ENCODE data around the gene EXOSC5.
"Not testable (repeated sequence)": the region's sequence is repeated elsewhere in the genome, so short reads cannot be mapped to it uniquely, and the experiment has no call there.

The EXOSC5 gene

DNA sequence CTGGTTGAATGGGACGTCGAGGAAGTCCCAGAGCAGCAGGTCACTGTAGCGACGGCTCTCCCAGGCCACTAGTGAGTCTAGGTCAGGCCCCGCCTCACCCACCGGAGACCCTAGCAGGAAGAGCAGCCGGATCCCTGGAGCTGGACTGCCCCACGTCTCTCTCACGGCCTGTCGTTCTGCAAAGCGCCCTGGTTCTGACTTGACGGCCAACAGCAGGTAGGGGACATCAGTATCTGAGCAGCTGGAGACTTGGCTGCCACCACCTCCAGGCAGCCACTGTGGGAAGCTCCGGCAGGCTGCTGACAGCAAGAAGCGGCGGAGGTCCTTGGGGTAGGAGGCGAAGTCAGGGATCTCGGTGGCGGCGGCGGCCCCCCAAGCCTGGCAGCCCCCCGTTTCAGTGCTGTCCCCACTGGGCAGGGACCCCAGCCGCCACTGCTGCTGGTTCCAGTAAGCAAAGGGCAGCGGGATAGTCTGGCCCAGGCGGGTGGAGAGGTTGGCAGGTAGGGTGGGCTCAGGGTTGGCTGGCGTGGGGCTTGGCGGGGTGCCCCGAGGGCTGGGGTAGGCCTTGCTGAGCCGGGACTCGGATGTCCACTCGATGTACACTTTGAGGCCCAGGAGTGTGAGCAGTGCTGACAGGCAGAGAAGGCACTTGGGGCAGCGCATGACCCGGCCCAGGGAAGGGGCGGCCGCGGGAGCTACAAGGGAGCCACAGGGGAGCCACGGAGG is 29.1 kb upstream of the EXOSC5 start:
- DNase-seq (ENCODE audit: low spot score), result no peak

DNA sequence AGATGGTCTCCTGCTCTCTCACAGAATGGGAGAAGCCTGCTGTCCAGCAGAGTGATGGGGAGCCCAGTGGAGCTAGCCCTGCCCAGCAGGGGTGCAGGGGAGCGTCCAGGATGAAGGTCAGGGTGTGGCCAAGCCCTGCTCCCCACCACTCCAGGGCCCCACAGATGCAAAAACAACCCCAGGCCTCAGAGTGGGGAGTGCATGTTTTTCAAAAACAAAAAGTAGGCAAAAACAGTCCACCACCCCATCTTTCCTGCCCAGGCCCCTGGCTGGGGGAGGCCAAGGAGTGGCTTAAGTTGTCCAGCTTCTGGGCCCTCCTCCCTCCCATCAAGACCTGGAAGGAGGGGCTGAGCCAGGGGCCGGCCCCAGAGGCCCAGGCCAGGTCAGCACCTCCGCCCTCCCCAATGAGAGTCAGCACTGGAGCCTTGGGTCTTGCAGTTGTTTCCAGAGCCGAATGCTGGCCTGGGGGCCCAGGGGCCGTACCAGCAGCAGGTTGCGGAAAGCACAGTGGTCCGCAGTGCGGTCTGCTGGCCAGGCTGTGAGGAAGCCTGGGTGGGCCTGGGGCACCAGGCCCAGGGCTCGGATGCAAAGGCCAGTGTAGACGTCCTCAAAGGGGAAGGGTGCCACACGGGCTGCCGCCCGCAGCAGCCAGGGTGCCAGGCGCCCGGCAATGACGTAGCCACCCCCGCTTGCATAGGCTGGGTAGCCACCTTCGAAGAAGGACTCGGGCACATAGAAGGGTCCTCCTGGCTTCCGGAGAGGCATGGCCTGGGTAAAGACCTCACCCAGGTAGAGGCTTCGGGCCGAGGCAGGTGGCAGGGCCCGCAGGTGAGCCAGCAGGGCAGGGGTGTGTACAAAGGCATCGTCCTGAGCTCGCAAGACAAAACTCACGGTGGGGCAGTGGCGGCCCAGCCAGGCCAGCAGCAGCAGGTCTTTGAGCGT is 28.3 kb upstream of the EXOSC5 start:
- DNase-seq (ENCODE audit: low spot score), result no peak

DNA sequence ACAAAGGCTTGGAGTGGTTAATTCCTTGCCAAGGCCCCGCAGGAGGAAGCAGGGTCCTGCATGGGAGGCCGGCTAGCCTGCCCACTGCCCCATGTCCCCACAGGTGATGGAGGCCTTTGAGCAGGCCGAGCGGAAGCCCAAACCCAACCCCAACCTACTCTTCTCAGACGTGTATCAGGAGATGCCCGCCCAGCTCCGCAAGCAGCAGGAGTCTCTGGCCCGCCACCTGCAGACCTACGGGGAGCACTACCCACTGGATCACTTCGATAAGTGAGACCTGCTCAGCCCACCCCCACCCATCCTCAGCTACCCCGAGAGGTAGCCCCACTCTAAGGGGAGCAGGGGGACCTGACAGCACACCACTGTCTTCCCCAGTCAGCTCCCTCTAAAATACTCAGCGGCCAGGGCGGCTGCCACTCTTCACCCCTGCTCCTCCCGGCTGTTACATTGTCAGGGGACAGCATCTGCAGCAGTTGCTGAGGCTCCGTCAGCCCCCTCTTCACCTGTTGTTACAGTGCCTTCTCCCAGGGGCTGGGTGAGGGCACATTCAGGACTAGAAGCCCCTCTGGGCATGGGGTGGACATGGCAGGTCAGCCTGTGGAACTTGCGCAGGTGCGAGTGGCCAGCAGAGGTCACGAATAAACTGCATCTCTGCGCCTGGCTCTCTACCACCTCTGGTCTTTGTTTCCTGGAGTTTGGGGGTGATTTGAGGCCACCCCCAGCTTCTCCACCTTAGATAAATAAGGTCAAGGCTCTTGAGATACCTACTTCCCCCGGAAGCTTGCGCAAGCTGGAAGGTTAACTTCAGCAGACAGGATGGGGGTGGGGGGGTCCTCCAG is 27.4 kb upstream of the EXOSC5 start:
- DNase-seq (ENCODE audit: low spot score), result no peak

DNA sequence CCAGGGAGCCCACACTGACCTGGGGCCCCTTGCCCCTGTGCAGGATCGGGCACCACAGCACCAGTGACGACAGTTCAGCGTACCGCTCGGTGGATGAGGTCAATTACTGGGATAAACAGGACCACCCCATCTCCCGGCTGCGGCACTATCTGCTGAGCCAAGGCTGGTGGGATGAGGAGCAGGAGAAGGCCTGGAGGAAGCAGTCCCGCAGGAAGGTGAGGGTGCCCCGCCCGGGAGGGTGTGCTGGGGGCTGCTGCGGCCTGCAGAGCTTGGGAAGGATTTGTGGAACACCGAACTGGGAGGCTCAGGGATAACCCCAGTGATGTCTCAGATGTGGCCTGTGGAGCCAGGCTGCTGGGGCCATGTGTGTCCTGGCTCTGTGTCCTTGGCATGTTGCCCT is 25.8 kb upstream of the EXOSC5 start:
- no peak for DNase-seq (ENCODE audit: low spot score)

DNA sequence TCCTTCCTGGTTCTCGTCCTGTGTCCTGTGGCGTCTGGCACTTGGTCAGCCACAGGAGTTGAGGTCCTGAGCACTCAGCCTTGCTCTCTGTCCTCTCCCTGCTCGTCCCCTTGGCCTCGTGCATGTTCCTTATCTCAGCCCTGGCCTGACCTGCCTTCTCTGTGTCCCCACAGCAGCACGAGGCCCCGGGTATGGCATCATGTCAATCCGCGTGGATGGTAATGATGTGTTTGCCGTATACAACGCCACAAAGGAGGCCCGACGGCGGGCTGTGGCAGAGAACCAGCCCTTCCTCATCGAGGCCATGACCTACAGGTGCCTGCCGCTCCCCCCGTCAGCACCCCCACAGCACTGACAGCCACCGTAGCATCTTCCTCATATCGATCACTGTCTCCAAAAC is 25.3 kb upstream of the EXOSC5 start:
- DNase-seq (ENCODE audit: low spot score), result no peak

DNA sequence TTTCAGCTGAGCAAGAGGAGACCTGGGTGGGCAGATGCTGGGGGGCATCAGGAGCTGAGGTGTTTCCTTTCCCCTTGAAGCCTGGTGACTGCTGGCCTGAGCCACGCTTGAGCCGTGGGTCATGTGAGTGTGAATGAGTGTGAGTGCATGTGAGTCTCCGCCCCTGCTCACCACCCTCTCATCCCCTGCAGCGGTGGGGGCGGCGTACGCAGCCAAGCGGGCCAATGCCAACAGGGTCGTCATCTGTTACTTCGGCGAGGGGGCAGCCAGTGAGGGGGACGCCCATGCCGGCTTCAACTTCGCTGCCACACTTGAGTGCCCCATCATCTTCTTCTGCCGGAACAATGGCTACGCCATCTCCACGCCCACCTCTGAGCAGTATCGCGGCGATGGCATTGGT is 24.8 kb upstream of the EXOSC5 start:
- no peak for DNase-seq (ENCODE audit: low spot score)

DNA sequence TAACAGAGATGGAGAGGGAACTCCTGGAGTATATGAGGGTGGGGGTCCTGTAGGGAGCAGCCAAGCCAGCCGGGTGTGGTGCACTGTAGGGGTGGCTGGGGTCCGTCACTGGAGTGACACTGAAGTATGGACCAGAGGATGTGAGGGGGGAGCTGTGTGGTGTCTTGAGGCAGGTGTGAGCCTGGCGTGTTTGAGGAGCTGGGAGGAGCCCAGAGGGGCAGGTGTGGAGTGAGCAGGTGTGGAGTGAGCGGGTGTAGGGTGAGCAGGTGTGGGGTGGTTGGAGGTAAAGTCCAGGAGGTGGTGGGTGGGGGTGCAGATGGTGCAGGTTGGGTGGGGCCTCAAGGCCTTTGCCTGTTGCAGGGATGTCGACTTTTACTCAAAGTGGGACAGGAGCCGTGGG is 24.2 kb upstream of the EXOSC5 start:
- DNase-seq (ENCODE audit: low spot score), result no peak

DNA sequence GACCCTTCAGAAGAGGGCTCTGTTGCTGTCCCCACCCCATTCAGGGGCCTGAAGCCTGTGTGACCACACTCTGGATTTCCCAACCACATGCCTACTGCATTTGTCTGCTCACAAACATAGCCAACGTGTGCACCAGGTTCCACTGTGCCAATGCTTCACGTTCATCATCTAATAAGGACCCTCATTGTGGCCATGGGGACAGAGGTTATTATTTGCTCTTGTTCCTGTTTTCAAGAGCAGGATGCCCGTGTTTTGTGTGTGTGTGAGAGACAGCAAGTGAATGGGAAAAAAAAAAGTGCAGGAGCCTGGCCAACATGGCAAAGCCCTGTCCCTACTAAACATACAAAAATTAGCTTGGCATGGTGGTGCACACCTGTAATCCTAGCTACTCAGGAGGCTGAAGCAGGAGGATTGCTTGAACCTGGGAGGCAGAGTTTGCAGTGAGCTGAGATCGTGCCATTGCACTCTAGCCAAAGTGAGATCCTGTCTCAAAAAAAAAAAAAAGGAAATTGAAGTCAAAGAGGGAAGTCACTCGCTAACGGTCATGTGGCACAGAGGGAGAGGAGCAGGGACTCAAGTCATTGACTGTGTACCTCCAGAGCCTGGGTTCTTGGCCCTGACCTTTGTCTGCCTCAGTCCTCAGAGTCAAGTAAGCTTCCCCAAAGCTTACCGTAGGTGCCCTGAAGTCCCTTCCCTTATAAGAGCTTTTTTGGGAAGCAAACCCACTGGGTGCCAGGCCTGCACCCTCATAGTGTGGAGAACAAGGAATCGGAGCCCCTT is 23.1 kb upstream of the EXOSC5 start:
- DNase-seq (ENCODE audit: low spot score), result no peak

DNA sequence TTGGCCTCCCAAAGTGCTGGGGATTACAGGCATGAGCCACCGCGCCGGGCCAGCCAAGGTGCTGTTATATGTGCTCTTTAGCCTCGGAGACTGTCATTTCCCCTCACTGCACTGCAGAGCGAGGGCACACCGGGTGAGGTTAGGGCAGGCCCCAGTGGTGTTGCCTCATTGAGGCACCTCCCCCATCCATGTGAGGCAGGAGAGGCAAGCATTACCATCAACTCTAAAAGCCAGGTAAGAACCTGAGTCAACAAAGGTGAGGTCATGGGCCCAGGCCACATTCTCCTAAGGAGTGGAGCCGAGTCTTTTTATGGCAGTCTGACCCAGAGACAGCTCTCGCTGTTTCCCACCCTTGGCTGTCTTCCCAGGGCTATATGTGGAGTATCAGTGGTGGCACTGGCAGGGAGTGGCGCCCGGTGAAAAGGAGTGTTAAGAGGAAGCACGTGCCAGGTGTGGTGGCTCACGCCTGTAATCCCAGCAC is 19.1 kb upstream of the EXOSC5 start:
- DNase-seq (ENCODE audit: low spot score), result no peak

DNA sequence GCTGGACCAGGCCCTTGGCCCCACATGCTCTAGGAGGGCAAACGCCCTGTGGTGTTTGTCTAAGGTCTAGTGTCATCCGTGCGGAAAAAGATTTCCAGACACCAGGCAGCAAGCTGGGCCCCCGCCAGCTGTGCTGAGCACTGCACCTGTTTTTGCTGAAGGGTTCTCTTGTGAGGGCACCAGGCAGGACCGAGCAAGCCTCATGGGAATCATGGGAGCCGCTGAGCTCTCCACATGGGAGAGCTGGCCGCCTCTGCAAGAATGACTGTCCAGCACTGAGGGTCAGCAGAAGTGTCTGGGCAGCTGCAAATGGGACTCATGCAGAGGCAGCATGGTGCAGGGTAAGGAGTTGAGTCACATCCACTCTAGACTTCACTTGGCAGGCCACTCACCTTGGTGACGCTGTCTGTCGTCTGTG is 18.0 kb upstream of the EXOSC5 start:
- no peak for DNase-seq (ENCODE audit: low spot score)

DNA sequence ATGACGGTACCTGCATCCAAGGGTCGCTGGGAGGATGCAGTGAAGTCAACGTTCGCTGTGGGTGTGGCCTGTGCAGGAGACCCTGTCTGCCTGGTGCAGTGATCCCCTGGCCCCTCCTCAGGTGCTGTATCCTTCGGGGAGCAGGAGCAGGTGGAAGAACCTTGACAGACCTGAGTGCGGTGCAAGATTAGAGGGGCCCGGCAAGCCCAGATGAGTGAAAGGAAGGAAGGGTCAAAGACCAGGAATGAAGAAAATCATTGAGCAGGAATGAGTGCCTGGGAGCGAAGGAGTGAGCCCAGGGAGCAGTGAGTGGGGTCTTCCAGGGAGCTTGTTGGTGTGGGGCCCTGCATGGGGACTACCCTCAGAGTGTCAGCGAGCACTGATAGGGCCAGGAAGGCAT is 17.3 kb upstream of the EXOSC5 start:
- no peak for DNase-seq (ENCODE audit: low spot score)

DNA sequence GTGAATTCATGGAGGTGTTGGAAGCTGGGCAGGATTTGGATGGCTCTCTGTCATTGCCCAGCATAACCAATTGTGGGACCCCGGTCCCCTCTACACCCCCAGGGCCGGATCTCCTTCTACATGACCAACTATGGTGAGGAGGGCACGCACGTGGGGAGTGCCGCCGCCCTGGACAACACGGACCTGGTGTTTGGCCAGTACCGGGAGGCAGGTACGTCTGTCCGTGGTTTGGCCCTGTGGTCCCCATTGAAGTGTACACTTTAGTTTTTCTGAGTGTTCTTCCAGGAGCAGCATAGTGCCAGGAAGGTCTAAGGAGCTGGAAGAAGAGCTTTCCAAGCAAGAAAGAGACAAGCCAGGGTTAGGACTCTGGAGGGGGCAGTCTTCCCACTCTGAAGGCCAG is 16.8 kb upstream of the EXOSC5 start:
- no peak for DNase-seq (ENCODE audit: low spot score)

DNA sequence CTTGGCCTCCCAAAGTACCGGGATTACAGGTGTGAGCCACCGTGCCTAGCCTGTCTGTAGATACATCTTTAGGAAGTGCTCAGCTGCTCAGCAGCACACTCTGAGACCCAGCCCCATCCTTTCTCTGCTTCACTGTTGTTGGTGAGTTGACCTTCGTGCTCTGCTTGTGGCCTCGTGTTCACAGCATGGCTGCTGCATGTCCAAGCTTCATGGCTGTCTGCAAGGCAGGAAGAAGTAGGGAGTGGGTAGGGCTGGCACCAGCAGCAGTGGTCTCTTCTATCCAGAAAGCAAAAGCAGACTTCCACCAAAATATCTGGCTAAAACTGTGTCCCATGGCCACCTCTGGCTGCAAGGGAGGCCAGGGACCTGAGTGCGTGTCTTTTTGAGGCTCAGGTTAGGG is 15.8 kb upstream of the EXOSC5 start:
- no peak for DNase-seq (ENCODE audit: low spot score)

DNA sequence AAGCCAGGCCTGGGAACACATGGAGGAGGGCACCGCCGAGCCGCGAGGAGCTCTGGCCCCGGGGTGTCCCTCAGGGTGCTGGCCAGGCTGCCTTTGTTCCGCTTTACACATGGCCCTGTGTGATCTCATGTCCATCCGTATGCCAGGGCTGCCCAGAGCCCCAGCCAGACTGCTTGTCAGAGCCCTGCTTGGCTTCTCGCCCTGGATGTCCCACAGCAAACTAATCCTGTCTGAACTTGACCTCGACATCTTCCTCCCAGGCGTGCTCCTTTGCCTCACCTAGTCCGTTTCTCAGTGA is 14.8 kb upstream of the EXOSC5 start:
- DNase-seq (ENCODE audit: low spot score), result no peak

DNA sequence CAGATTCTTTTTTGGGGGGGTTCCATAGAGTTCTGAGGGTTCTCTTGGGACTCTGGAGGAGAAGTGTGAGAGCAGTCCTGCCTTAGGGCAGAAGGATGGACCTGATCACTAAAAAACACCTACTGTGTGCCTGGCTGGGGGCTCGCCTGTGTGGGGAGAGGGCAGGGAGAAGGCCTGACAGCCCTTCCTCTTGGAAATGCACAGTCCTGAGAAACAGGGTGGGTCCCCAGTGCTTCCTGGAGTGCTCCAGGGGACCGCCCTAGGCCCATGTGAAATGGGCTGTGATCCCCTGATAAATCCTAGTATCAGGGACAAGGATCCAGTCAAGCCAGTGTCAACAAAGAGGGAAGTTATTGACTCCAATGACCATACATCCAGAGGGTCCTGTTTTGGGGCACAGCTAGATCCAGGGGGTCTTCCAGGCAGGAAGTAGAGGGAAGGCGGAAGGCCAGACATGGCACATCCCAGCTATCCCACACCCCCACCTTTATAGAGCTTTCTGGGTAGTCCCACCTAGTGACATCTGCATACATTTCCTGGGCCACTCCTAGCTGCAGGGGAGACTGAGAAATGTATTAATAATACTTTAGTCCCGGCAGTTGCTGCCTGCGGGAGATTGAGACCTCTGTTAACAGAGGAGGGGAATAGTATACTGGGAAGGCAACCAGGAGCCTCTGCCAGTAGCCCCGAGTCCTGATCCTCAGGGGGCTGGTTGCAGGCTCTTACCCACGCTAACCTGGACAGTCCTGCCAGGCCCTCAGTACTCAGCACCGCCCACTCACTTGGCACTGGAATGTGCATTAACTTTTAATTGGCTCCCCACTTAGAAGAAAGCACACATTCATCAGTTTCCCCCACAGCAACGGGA is 14.2 kb upstream of the EXOSC5 start:
- no peak for DNase-seq (ENCODE audit: low spot score)

DNA sequence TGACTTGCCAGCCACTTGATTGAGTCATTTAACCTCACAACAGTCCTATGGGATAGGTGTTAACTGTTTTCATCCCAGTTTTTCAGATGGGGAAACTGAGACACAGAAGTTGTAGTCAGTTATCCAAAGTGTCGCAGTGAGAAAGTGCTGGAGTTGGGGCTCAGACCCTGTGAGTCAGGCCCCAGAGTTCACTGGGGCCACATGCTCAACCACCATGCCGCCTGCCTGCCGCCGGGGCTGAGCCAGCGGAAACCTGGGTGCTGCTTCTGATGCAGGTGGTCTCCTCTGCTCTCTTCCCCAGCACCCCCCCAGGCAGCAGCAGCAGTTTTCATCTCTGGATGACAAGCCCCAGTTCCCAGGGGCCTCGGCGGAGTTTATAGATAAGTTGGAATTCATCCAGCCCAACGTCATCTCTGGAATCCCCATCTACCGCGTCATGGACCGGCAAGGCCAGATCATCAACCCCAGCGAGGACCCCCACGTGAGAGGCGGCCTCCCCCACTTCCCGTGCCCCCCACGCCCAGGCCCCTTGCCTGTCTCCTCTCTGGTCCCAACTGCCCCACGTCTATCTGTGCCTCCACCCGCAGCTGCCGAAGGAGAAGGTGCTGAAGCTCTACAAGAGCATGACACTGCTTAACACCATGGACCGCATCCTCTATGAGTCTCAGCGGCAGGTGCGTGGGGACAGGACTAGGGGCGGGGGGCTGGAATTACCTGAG is 13.3 kb upstream of the EXOSC5 start:
- no peak for DNase-seq (ENCODE audit: low spot score)

DNA sequence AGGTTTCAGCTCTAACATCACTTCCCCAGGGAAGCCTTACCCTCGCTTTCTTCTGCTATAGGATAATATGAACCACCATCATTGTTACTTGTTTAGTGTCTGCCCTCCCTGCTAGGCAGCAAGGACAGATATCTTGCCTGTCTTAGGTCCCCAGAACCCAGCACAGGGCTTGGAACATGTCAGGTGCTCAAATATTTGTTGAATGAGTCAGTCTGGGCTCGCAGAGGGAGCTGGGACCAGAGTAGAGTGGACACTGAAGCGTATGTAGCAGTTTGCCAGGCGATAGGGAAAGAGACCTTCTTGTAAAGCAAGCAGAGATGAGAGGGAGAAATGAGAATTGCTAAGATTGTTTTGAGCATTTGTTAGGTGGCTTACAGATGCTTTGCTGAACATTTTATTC is 12.1 kb upstream of the EXOSC5 start:
- no peak for DNase-seq (ENCODE audit: low spot score)

DNA sequence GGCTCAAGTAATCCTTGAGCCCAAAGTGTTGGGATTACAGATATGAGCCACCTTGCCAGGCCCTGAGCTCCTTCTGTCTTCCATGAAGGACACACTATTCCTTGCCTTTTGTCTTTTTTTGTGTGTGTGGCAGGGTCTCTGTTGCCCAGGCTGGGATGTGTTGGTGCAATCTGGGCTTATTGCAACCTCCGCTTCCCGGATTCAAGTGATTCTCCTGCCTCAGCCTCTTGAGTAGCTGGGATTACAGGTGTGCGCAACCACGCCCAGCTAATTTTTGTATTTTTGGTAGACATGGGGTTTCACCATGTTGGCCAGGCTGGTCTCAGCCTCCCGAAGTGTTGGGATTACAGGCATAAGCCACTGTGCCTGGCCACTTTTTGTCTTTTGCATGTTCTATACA is 11.7 kb upstream of the EXOSC5 start:
- not testable (repeated sequence) for DNase-seq (ENCODE audit: low spot score)

DNA sequence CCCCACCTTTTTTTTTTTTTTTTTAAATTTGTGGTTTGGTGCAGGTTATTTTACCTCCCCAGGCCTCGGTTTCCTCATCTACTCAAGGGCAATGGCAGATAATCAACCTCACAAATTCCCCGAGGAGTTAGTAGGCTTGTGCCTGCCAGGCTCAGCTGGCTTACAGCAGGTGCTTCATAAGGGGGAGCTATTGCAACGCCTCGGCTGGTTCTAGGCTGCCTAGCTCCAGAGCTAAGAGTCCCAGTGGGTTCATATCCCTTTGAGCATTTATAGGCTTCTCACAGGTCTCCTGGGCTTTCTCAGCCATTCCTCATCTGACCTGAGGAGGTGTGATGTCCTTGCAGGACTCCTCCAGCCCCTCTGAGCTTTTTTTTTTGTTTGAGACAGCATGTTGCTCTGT is 11.1 kb upstream of the EXOSC5 start:
- DNase-seq (ENCODE audit: low spot score), result no peak

DNA sequence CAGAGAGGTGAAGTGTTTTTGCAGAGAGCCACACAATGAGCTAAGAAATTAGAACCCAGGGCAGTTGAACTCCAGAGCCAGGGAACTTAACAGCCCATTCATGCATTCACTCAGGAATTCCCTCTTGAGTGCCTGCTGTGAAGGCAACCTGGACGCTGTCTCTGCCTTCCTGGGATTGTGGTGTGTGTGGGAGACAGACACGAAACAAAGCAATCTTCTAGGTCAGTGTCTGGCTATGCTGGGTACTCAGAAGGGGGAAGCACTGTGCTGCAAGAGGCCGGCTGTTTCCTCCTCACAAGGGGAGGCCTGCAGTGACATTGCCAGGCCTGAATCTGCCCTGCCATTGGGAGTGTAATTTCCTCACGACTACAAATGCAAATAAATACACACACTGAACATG is 10.1 kb upstream of the EXOSC5 start:
- no peak for DNase-seq (ENCODE audit: low spot score)
